22Rv1 (cell line): ENCODE measurements around the gene HHLA2.

ENCODE experiments used
- H3K27ac ChIP-seq: fragments of 450-650 bp; 2 replicates; pipeline ENCODE4 v1.5.1; 2017
- ZFX ChIP-seq: fragments of 450-650 bp; IDR thresholded peaks from 2 replicates; pipeline ENCODE4 v1.6.1; 2017; ENCODE audit warnings: antibody characterized with exemption, borderline replicate concordance
- TF ChIP-seq, protein P1 (sequence below): fragments of 450-650 bp; IDR thresholded peaks from 2 replicates; pipeline ENCODE4 v1.5.1; 2017; ENCODE audit warnings: mild to moderate bottlenecking

HHLA2 gene

DNA sequence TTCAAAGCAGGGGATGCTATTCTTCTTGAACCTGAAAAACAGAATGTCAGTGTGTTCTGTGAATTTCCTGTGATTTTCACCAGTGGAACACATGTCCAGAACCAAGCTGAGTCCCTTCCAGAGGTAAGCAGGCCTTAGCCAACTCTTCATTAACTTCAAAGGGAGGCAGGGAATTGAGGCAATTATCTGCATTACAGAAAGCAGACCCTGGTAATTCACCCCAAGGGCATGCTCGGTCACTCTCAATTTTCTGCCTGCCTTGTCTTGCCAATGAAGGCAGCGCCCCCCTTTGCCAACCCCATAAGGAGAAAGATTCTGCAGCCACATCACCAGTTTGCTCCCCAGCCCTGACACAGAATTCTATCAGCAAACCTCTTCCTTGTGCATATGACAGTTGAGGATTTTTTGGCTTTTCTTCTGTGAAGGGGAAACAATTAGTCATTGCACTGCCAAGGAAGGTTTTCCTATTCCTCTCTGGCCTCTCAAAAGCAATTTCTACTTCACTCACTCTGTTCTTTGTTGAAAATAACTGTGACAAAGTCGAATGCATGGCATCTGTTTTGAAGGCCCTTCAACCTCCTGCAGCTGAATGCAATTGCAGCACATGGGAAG, 85.3 kb downstream of the HHLA2 start:
- H3K27ac ChIP-seq = no peak overlapping the region
- TF ChIP-seq, protein P1, sequence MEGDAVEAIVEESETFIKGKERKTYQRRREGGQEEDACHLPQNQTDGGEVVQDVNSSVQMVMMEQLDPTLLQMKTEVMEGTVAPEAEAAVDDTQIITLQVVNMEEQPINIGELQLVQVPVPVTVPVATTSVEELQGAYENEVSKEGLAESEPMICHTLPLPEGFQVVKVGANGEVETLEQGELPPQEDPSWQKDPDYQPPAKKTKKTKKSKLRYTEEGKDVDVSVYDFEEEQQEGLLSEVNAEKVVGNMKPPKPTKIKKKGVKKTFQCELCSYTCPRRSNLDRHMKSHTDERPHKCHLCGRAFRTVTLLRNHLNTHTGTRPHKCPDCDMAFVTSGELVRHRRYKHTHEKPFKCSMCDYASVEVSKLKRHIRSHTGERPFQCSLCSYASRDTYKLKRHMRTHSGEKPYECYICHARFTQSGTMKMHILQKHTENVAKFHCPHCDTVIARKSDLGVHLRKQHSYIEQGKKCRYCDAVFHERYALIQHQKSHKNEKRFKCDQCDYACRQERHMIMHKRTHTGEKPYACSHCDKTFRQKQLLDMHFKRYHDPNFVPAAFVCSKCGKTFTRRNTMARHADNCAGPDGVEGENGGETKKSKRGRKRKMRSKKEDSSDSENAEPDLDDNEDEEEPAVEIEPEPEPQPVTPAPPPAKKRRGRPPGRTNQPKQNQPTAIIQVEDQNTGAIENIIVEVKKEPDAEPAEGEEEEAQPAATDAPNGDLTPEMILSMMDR = no peak
- TF ChIP-seq ZFX = no peak

DNA sequence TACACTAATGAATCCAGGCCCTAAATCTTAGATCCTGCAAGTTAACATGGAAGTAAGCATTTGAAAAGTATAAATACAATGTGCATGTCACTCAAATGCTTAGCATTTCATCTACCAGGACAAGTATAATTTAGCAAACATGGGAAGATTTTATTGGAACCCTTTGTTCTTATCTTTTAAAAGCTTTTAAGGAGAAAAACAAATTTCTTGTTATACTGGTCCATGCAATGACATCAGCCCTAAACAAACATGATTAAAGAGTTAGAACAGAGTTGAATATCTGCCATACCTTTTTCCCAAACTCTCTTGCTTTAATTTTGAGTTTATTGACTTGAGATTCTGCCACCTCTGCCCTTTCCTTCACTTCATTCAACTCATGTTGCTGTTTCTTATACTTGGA, 87.0 kb downstream of the HHLA2 start:
- TF ChIP-seq ZFX = no peak
- TF ChIP-seq, protein P1 = no peak

DNA sequence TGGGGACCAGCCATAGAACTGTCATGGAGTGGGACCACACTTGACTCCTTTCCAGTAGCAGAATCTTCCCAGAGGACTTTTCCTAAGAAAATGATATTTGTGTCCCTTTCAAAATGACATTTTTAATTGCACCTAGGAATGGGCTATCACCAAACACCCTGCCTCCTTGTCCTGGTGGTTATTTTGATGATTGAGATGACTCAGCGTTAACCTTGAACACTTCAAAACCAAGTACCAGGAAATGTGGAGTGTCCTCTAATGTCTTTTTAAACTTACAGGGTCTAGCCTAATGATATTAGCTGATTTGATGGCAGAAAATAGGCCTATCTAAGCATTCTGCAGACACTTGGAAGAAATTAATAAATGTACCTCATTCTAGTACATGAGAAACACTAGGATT, 90.7 kb downstream of the HHLA2 start:
- no peak for TF ChIP-seq ZFX
- TF ChIP-seq, protein P1 = no peak
- no peak overlapping the region for H3K27ac ChIP-seq

More for the DNA sequence above, 87.0 kb downstream of the HHLA2 start:
- H3K27ac ChIP-seq = peak overlapping the region; percentile 67

DNA sequence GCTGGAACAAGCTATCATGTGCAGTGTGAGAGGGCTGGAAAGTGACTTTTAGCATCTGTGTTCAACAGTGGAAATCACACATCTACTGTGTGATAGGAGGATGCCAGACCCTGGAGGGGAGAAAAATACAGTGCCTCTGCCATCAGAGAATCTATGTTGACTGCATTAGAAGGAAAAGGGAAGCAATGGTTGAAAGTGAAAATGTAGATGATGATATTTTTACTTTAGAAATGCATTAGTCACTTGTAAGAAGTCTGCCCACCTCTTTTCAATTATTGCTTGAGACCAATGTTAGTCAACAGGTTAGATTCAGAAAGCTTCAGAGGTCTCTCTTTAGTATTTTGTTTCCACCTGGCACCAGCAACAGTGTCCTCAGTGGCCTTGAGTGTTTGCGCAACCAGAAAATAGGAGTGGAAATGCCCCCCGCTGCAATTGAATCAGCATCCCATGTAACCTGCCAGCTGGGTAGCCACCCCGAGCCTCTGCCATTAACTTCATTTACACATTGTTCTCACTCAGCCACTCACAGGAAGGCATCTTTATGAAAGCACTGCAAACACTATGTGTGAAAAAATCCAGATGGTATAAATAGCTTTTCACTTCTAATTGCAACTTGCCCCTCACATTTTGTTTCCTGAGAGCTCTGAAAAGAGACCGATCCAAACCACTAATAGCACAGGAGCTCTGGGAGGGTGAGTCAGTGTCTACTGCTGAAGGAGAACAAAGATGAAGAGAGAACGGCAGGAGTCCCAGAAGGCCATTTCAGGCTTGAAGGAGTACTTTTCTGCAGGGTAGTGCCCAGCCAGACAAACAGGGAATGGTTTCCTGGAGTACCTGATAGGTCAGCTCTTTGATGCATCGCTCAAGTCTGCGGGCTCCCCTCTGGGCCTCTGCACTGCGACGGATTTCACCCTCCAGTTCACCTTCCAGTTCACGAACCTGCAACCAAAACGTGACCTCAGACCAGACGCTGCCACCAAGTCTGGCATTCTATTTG, 92.1 kb downstream of the HHLA2 start:
- no peak for TF ChIP-seq ZFX
- TF ChIP-seq, protein P1 = no peak
- 0 out of 2 replicates have a peak overlapping the region, but pooled peaks have one; percentile 9 for H3K27ac ChIP-seq

DNA sequence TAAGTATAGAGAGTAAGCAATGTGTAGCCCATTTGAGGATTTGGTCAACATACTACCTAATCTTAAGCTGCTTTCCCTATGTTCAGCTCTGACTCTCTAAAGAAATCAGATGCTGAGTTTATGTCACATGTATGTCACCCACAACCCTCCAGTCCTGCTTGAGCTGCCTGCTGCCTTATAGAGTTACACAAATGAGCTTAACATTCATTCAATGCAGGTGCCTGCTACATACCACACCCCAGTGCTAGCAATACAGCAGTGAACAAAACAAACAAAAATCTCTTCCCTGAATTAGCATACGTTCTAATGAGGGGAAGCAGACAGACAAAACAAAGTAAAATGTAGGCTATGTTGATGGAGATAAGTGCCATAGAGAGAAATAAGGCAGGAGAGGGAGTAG, 93.0 kb downstream of the HHLA2 start:
- H3K27ac ChIP-seq = 0 out of 2 replicates have a peak overlapping the region, but pooled peaks have one; percentile 9
- TF ChIP-seq, protein P1 = no peak
- TF ChIP-seq ZFX = no peak

DNA sequence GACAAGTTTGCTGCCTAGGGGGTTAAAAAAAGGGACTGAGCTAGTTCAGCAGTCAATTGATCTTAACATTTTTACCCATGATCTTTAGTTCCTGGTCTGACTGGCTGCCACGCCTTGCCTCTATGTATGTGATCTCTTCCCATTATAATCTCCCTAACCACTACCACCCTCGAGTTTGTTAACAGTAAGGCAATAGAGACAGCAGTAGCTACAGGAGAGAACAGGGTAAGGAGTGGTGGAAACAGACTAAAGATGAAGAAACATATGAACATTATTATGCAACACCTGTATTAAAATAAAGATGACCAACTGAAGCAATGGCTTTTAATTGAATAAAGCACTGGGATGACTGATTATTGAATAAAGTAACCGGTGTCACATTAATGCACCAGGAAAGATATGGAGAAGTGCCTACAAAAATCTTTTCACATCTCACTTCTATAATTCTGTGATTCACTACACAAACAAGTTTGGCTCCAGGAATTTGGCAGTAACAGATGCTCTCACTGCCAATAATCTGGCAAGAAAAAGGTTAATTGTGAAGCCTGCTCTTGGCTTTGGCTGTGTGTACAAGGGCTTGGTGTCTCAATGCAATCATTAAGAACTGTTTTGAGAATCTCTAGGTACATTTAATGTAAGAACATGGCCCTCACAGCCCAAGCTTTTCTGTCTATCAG, 95.7 kb downstream of the HHLA2 start:
- TF ChIP-seq ZFX = no peak
- TF ChIP-seq, protein P1 = no peak
- peak overlapping the region; percentile 14; the same call in 1 of the 2 replicates for H3K27ac ChIP-seq
